KOPT-K1 (cell line): Measurements from ENCODE around the gene DDOST.

Experiments used
- H3K27ac ChIP-seq: fragments of 200-600 bp; sonication (generic); 2 replicates; pipeline ENCODE4 v1.5.1; 2016; ENCODE audit warnings: antibody characterized with exemption, mild to moderate bottlenecking, low read depth, low read length; ENCODE audit not compliant: poor library complexity, severe bottlenecking
- H3K36me3 ChIP-seq: fragments of 200-600 bp; sonication (generic); 2 replicates; pipeline ENCODE4 v1.5.1; 2017; ENCODE audit warnings: antibody characterized with exemption, mild to moderate bottlenecking, low read length, moderate library complexity; ENCODE audit not compliant: insufficient read depth
- H3K9me3 ChIP-seq: fragments of 200-600 bp; sonication (generic); 2 replicates; pipeline ENCODE4 v1.5.1; 2017; ENCODE audit warnings: antibody characterized with exemption, low read length, mild to moderate bottlenecking; ENCODE audit not compliant: insufficient read depth, poor library complexity, severe bottlenecking

The DDOST gene

DNA sequence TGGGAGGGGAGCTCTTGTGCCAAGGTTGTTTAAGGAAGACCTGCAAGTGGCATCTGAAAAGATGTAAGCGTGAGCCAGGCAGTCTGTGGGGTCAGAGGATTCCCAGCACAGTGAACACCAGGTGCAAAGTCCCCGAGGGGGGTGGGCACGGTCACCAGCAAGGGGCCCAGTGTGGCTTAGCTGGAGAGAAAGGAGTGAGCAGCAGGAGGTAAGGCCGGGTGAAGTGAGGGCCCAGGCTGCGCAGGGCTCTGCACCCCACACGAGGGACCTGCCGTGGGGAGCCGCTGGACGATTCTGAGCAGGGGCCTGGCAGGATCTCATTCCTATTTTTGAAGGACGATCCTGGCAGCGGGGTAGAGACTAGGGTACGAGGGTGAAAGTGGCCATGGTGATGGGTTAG, 4.1 kb downstream of the DDOST start:
- Histone ChIP-seq H3K9me3 (no peaks in the 10 kb centered on the region), H3K27ac (no peak overlapping the region), H3K36me3 (peaks cover 81% of the 10 kb centered on the region)

DNA sequence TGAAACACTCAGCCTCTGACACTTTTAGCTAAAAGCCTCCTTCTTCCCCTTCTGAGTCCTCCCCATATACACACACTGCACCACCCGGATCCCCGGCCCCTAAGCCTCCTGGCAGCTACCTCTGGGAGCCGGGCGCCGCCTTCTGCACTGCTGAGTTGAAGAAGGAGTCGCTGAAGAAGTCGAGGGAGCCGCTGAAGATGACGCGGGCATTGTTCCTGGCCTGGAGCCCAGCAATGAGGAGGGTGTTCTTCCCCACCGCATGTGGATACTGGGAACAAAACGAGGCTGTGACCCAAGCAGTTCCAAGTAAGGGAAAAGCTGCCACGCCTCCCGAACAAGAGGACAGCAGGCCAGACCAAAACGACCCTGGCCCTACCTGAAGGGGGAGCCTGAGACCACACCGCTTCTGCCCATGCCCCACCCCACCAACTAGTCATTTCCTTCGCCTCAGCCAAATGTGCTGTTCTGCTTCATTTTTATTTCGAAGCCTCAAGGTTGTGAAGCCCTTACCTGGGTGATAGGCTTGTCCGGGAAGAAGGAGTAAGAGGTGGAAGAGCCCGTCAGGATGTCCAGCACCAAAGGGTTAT, 7.0 kb downstream of the DDOST start:
- Histone ChIP-seq H3K27ac (no peak overlapping the region), H3K9me3 (no peaks in the 10 kb centered on the region), H3K36me3 (peaks cover 98% of the 10 kb centered on the region)

DNA sequence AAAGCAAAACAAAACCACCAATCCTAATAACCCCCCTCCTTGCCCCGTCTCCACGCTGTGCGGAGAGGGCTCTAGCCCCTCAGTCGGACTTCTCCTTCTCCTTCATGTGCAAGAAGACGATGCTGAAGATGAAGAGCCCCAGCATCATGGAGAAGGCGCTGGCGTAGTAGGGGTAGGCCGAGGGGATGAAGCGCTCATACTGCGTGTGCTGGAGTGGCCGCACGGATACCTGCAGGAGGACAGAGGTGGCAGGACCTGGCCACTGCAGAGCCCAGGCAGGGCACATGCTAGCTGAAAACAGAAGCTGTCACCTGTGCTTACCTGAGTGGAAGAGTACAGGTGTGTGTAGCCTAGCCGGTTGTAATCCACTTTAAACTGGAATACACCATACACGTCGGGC, 8.9 kb downstream of the DDOST start:
- Histone ChIP-seq H3K36me3 (peaks cover 94% of the 10 kb centered on the region), H3K27ac (no peak overlapping the region), H3K9me3 (no peaks in the 10 kb centered on the region)

DNA sequence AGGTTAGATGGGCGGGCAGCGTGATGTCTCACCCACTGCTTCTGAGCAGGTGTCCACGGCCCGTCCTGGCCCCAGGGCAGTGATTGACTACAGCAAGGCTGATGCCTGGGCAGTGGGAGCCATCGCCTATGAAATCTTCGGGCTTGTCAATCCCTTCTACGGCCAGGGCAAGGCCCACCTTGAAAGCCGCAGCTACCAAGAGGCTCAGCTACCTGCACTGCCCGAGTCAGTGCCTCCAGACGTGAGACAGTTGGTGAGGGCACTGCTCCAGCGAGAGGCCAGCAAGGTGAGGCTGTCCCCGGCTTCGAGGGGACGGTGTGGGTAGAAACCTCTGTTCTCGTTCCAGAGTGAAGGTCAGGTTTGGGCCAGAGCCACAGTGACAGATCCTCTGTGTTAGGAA, 12.2 kb downstream of the DDOST start:
- Histone ChIP-seq H3K27ac (no peak overlapping the region), H3K9me3 (no peaks in the 10 kb centered on the region), H3K36me3 (peaks cover 61% of the 10 kb centered on the region)

DNA sequence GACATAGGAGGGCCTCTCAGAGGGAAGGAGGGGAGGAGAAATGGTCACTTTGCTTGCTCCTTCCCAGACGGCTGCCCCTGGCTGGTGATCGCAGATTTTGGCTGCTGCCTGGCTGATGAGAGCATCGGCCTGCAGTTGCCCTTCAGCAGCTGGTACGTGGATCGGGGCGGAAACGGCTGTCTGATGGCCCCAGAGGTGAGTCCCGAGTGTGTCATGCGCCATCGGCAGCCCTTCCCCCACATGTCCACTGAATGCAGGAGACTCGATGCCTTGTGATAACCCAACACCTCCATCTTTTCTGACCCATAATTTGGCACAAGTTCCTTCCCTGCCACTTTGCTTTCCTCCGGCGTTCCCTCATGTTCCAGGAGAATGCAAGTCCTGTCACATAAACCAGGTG, 12.7 kb downstream of the DDOST start:
- Histone ChIP-seq H3K36me3 (peaks cover 56% of the 10 kb centered on the region), H3K27ac (no peak overlapping the region), H3K9me3 (no peaks in the 10 kb centered on the region)

DNA sequence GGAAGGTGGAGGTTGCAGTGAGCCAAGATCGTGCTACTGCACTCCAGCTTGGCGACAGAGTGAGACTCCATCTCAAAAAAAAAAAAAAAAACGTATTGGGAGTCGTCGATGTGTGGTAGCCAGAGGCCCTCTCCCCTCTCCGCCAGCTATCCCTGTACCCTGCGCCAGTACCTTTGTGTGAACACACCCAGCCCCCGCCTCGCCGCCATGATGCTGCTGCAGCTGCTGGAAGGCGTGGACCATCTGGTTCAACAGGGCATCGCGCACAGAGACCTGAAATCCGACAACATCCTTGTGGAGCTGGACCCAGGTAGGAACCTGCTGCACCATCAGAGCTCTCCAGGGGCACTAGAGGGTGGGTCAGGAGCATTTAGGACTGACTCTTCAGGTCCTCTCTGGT, 15.8 kb downstream of the DDOST start:
- H3K9me3 ChIP-seq, result no peaks in the 10 kb centered on the region
- peaks cover 27% of the 10 kb centered on the region for H3K36me3 ChIP-seq
- no peak overlapping the region for H3K27ac ChIP-seq

DNA sequence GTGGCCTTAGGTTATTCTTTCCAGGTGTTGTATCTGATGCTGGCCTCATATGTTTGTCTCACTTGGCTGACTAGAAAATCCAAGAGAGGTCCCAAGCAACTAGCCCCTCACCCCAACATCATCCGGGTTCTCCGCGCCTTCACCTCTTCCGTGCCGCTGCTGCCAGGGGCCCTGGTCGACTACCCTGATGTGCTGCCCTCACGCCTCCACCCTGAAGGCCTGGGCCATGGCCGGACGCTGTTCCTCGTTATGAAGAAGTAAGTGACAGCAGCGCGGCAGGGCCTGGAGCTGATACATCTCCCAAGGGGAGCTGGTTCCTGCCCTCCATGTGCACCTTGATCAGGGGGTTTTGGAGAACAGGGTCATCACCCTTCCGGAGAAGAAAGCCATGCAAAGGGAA, 16.8 kb downstream of the DDOST start:
- Histone ChIP-seq H3K9me3 (no peaks in the 10 kb centered on the region), H3K36me3 (peaks cover 17% of the 10 kb centered on the region), H3K27ac (no peak overlapping the region)

DNA sequence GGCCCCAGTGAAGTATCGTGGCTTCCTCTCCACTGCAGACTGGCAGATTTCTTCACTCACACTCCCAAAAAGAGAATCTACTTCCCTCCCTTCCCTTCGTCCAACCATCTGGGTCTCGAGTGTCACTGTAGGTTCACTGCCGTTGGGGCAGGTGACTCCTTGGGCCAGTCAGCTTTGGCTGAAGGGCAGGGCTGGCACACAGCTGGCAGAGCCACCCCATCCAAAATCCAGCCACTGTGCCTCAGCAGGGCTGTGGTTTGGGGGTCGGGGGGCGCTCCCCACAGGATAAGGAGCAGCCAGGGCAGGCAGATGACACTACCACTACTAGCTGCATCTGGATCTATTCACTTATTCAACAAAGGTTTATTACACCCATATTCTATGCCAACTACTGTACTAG, 18.1 kb downstream of the DDOST start:
- Histone ChIP-seq H3K9me3 (no peaks in the 10 kb centered on the region), H3K36me3 (peaks cover 4% of the 10 kb centered on the region; the same call in 1 of the 2 replicates), H3K27ac (no peak overlapping the region)

DNA sequence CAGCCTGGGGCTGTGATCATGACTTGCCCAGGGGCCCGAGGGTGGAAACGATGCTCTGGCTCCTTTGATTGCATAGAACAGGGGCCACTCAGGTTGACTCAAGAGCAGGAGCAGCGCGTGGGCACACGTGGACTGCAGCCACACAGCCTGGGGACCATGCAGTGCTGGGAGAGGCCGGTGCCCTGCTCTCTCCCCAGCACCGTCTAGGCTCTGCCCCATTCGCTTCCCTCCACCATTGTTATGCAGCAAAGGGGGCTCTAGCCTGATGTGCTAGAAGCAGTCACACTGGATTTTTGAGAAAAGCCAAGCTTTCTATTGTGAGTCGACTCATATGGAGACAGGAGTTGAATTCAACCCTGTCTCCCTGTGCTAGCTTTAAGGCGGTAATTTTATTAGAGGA, 19.2 kb downstream of the DDOST start:
- no peaks in the 10 kb centered on the region for H3K9me3 ChIP-seq
- no peaks in the 10 kb centered on the region for H3K36me3 ChIP-seq
- no peak overlapping the region for H3K27ac ChIP-seq

DNA sequence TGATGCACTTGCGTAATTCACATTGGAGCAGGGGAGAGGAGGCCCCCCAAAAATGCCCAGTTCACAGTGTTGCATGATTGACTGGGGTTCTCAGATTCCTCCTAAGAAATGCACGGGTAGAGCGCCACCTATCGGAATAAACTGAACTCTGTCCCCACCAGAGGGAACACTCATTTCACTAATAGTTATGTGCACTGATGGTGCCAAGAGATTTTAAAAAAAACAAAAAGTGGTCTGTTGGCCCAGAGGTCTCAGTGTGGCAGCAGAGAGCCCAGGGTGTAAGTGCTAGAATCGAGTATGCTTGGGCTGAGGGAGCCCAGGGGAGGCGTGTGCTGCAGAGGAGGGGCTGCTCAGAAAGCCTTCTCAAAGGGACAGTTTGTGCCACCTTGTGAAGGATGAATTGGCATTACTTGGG, 21.0 kb downstream of the DDOST start:
- H3K36me3 ChIP-seq, result no peaks in the 10 kb centered on the region
- H3K9me3 ChIP-seq, result no peaks in the 10 kb centered on the region
- H3K27ac ChIP-seq, result no peak overlapping the region

DNA sequence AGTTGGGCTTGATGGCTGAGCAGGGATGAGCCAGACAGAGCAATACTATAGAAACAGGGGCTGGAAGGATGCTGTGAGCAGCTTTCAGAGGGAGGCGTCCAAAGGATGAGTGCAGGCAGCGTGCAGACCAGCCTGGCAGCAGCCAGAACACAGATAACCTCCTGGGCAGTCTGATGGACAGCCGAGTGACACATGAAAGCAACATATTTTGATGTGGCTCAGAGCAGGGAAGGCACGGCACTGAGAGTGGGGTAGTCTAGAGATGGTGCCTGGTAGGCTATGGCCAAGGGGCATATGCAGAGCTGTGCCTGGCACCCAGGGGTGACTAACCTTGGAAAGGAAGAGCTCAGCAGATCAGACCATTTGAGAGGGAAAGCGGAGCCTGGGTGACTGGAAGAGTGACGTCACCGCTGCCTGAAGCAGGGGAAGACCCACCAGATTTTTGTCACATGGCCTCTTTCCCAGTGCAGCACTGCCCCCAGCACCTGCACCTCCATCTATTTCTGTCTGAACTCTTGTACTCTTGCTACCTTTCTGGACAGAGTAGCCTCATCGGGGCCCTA, 24.3 kb downstream of the DDOST start:
- no peak overlapping the region for H3K27ac ChIP-seq
- no peaks in the 10 kb centered on the region for H3K36me3 ChIP-seq
- H3K9me3 ChIP-seq, result no peaks in the 10 kb centered on the region

DNA sequence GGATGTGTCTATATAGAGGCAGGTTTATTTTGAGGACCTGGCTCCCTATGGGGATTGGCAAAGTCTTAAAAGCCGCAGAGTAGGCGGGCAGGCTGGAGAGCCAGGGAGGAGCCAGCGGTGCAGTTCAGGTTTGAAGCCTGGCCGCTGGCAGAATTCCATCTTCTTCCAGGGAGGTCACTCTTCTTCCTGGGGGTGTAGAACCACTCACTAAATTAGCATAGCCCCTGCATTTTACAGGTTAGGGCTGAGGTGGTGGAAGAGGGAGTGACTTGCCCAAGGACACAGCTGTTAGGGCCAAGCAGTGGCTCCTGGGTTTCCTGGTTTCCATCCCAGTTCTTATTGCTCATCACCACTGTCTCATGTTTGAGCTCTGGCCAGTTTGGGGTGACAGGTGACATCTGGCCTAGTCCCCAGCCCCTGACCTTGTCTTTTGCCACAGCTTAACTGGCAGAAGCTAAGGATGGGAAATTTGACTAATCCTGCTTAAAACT, 26.5 kb downstream of the DDOST start:
- peaks cover 6% of the 10 kb centered on the region for H3K9me3 ChIP-seq
- no peaks in the 10 kb centered on the region for H3K36me3 ChIP-seq
- H3K27ac ChIP-seq, result no peak overlapping the region

DNA sequence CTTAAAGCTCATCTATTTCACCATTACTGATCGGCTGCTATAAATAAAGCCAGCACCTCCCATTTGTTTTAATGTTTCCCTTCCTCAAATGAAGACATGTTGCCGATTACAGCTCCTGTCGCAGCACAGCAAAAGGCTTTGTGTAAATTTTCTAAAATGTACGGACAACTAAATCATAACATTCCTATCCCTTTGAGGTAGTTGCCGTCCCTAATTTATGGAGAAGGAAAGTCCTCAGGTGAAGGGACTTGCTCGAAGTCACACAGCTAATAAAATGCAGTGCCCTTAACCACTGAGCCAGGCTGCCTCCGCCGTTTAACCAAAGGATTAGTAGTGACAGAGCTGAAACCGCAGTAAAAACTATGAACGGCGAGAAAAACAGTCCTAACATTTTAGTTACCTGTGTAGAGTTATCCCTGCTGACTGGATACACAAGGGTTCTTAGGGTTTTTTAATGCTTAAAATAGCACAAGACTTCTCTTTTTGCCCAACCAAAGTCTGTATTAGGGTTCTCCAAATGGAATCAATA, 27.0 kb downstream of the DDOST start:
- peaks cover 11% of the 10 kb centered on the region for H3K9me3 ChIP-seq
- H3K27ac ChIP-seq, result peak overlapping the region; percentile 50
- H3K36me3 ChIP-seq, result no peaks in the 10 kb centered on the region

DNA sequence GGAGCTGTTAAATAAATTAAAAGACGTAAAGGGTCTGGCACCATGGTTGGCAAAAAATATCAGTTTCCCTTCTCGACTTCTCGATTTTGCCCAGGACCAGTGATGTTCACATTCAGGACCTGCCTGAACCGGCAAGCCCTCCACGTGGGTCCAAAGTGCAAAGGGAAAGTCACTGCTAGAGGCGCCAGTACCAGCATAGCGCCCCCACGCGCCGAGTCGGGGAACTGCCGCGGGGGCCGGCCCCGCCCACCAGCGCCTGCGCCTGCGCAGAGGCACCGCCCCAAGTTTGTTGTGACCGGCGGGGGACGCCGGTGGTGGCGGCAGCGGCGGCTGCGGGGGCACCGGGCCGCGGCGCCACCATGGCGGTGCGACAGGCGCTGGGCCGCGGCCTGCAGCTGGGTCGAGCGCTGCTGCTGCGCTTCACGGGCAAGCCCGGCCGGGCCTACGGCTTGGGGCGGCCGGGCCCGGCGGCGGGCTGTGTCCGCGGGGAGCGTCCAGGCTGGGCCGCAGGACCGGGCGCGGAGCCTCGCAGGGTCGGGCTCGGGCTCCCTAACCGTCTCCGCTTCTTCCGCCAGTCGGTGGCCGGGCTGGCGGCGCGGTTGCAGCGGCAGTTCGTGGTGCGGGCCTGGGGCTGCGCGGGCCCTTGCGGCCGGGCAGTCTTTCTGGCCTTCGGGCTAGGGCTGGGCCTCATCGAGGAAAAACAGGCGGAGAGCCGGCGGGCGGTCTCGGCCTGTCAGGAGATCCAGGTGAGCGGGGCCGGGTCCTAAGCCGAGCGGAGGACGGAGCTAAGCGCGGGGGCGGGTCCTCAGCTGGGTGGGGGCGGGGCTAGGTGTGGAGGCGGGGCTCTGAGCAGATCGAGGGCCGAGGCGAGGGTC, 27.7 kb downstream of the DDOST start, which contains the start of gene PINK1:
Gene PINK1 (plus strand): TSS at position 269 of the 875 bp plus-strand sequence. CDS start 91 bp downstream, at position 360.
- Histone ChIP-seq H3K36me3 (no peaks in the 10 kb centered on the region), H3K9me3 (peaks cover 13% of the 10 kb centered on the region), H3K27ac (peak within 1 kb of the TSS; percentile 50)

DNA sequence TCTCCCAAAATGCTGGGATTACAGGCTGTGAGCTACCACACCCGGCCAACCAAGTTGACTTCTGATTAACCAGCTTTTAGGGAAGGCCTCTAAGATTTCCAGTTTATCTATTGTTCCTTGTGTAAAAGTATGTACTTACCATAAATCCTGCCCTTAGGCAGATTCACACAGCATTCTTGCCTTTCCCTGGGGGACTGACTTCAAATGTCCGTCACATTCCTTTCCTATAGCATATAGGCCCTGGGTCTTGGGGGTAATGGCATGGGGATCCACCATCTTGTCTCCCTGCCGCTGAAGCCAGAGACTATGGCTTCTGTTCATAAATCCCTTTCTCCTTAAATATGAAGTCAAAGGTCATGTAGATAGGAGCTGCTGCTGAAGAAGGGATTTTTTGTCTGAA, 28.8 kb downstream of the DDOST start:
- no peak overlapping the region for H3K27ac ChIP-seq
- peaks cover 13% of the 10 kb centered on the region for H3K9me3 ChIP-seq
- H3K36me3 ChIP-seq, result no peaks in the 10 kb centered on the region
